Jurkat, Clone E6-1 (cell line): ENCODE measurements around the gene EMP2.

Experiments used
- DNase-seq: peaks from one replicate; pipeline ENCODE4 v3.0.0-alpha.2; 2011; ENCODE audit warnings: low read depth, low spot score
- H3K4me3 ChIP-seq: 2 replicates; pipeline ENCODE4 v1.5.1; 2011; ENCODE audit warnings: mild to moderate bottlenecking, low read length, control low read depth, moderate library complexity

EMP2 gene

GRCh38 chr16:10584981-10585438 lies 4.6 kb upstream of the EMP2 start:
- DNase-seq = no peak
- H3K4me3 ChIP-seq = no peak overlapping the region

GRCh38 chr16:10583269-10583668 lies 2.9 kb upstream of the EMP2 start:
- no peak for DNase-seq

GRCh38 chr16:10581507-10581906 lies 1.1 kb upstream of the EMP2 start:
- no peak overlapping the region for H3K4me3 ChIP-seq

More at GRCh38 chr16:10583269-10583668, 2.9 kb upstream of the EMP2 start:
- H3K4me3 ChIP-seq = no peak overlapping the region

GRCh38 chr16:10580883-10581247 lies 467 bp upstream of the EMP2 start:
- H3K4me3 ChIP-seq = no peak overlapping the region
- DNase-seq = no peak

More at GRCh38 chr16:10581507-10581906, 1.1 kb upstream of the EMP2 start:
- no peak for DNase-seq

GRCh38 chr16:10579575-10579964 lies 828 bp downstream of the EMP2 start:
- H3K4me3 ChIP-seq = no peak overlapping the region

GRCh38 chr16:10578474-10579316 lies 1.7 kb downstream of the EMP2 start:
- no peak for DNase-seq
- H3K4me3 ChIP-seq = no peak overlapping the region

More at GRCh38 chr16:10579575-10579964, 828 bp downstream of the EMP2 start:
- DNase-seq = no peak

- no peak for DNase-seq
- H3K4me3 ChIP-seq = no peak overlapping the region
Observed at GRCh38 chr16:10577305-10578202, 2.8 kb downstream of the EMP2 start.

- H3K4me3 ChIP-seq = no peak overlapping the region
- DNase-seq = no peak
Observed at GRCh38 chr16:10576390-10577304, 3.8 kb downstream of the EMP2 start.

GRCh38 chr16:10575506-10576130 lies 4.8 kb downstream of the EMP2 start:
- DNase-seq = no peak
- no peak overlapping the region for H3K4me3 ChIP-seq

GRCh38 chr16:10572611-10573010 lies 7.8 kb downstream of the EMP2 start:
- DNase-seq = no peak
- no peak overlapping the region for H3K4me3 ChIP-seq

GRCh38 chr16:10571354-10571753 lies 9.0 kb downstream of the EMP2 start:
- DNase-seq = no peak
- no peak overlapping the region for H3K4me3 ChIP-seq

- no peak overlapping the region for H3K4me3 ChIP-seq
- DNase-seq = no peak
Observed at GRCh38 chr16:10569621-10570020, 10.8 kb downstream of the EMP2 start.

GRCh38 chr16:10566613-10567012 lies 13.8 kb downstream of the EMP2 start:
- no peak overlapping the region for H3K4me3 ChIP-seq
- DNase-seq = peak; percentile 7

GRCh38 chr16:10565167-10565566 lies 15.2 kb downstream of the EMP2 start:
- no peak for DNase-seq
- no peak overlapping the region for H3K4me3 ChIP-seq

GRCh38 chr16:10564591-10564990 lies 15.8 kb downstream of the EMP2 start:
- H3K4me3 ChIP-seq = no peak overlapping the region
- no peak for DNase-seq

GRCh38 chr16:10562361-10562899 lies 18.0 kb downstream of the EMP2 start:
- no peak overlapping the region for H3K4me3 ChIP-seq
- DNase-seq = no peak

- H3K4me3 ChIP-seq = no peak overlapping the region
- no peak for DNase-seq
Observed at GRCh38 chr16:10561425-10561824, 19.0 kb downstream of the EMP2 start.

- DNase-seq = no peak
- no peak overlapping the region for H3K4me3 ChIP-seq
Observed at GRCh38 chr16:10561001-10561400, 19.4 kb downstream of the EMP2 start.
